ENCODE measurements around the gene OR52E6.

OR52E6 gene

GRCh38 chr11:5803982-5804381 is 37.7 kb downstream of the OR52E6 start:
- Histone ChIP-seq H3K9me3 (ENCODE audit: control insufficient read depth, low read length) (no peaks in the 10 kb centered on the region), H3K27ac (ENCODE audit: low read depth, low read length, severe bottlenecking) (no peak overlapping the region), H3K4me3 (ENCODE audit: extremely low read depth, insufficient read depth, low read length, poor library complexity, severe bottlenecking) (no peak overlapping the region), H3K36me3 (ENCODE audit: control insufficient read depth, insufficient read depth, low read length) (no peaks in the 10 kb centered on the region), H3K4me1 (ENCODE audit: control insufficient read depth, insufficient read depth, low read length, poor library complexity, severe bottlenecking) (no peaks in the 10 kb centered on the region)
- 83 to 100% methylated on average over 1 to 2 of the region's 5 CpGs for WGBS, 2 experiments (ENCODE audit: insufficient coverage in 2 of 2)

GRCh38 chr11:5796541-5796940 is 45.2 kb downstream of the OR52E6 start:
- Histone ChIP-seq H3K27ac (ENCODE audit: low read depth, low read length, severe bottlenecking) (no peak overlapping the region), H3K9me3 (ENCODE audit: control insufficient read depth, low read length) (no peaks in the 10 kb centered on the region), H3K4me3 (ENCODE audit: extremely low read depth, insufficient read depth, low read length, poor library complexity, severe bottlenecking) (no peak overlapping the region), H3K36me3 (ENCODE audit: control insufficient read depth, insufficient read depth, low read length) (no peaks in the 10 kb centered on the region), H3K4me1 (ENCODE audit: control insufficient read depth, insufficient read depth, low read length, poor library complexity, severe bottlenecking) (no peaks in the 10 kb centered on the region)
- WGBS, 2 experiments (ENCODE audit: insufficient coverage in 2 of 2): 80 to 83% methylated on average over 1 to 2 of the region's 6 CpGs

GRCh38 chr11:5791165-5791564 is 50.5 kb downstream of the OR52E6 start, which contains the start of gene OR52N1:
TSS of gene OR52N1 (minus strand) at chr11:5791265. CDS start at chr11:5788816, 2,449 bp downstream.
- no peak within 1 kb of the TSS for H3K27ac ChIP-seq (ENCODE audit: low read depth, low read length, severe bottlenecking)
- no peaks in the 10 kb centered on the region for H3K36me3 ChIP-seq (ENCODE audit: control insufficient read depth, insufficient read depth, low read length)
- no peak within 1 kb of the TSS for H3K4me3 ChIP-seq (ENCODE audit: extremely low read depth, insufficient read depth, low read length, poor library complexity, severe bottlenecking)
- H3K4me1 ChIP-seq (ENCODE audit: control insufficient read depth, insufficient read depth, low read length, poor library complexity, severe bottlenecking): no peaks in the 10 kb centered on the region
- WGBS, 2 experiments (ENCODE audit: insufficient coverage in 2 of 2): 78 to 84% methylated on average over 3 of the region's 3 CpGs
- H3K9me3 ChIP-seq (ENCODE audit: control insufficient read depth, low read length): no peaks in the 10 kb centered on the region
